ENCODE results near the gene CADM1. TPM values are rescaled to one million over a fixed set of nuclear protein-coding genes. Genes with fewer than 3 reads are reported as not detected.

CADM1 gene
- total RNA-seq, 4 donors from 2014 or later = 89.9 to 351 (median 235) TPM

Small RNA genes lying within 50 kb of the gene (small RNA-seq; reads per million reads assigned to genes)
- gene RF01293 = not detected
